ENCODE measurements around the gene MTA2.
"Not testable (repeated sequence)": the region's sequence is repeated elsewhere in the genome, so short reads cannot be mapped to it uniquely, and the experiment has no call there.

MTA2 gene

GRCh38 chr11:62592146-62592815, 9.4 kb downstream of the MTA2 start:
- no peak for DNase-seq

- peak; percentile 98 to 99 for DNase-seq
Measured at GRCh38 chr11:62591448-62592145, 10.1 kb downstream of the MTA2 start, which contains the start of gene TUT1. Gene TUT1, minus strand, starts transcription at chr11:62591523. Its CDS starts 38 bp downstream, at chr11:62591485.

GRCh38 chr11:62588966-62589637, 12.6 kb downstream of the MTA2 start:
- peak; percentile 21 to 40 for DNase-seq

- not testable (repeated sequence) for DNase-seq
Measured at GRCh38 chr11:62585356-62585755, 16.3 kb downstream of the MTA2 start.

GRCh38 chr11:62581735-62582134, 19.9 kb downstream of the MTA2 start:
- not testable (repeated sequence) for DNase-seq

- no peak for DNase-seq
Measured at GRCh38 chr11:62580959-62581715, 20.5 kb downstream of the MTA2 start.

GRCh38 chr11:62579252-62579651, 22.4 kb downstream of the MTA2 start:
- DNase-seq: no peak

- DNase-seq: no peak
Measured at GRCh38 chr11:62578541-62578940, 23.1 kb downstream of the MTA2 start.

GRCh38 chr11:62577046-62577714, 24.5 kb downstream of the MTA2 start:
- no peak for DNase-seq

GRCh38 chr11:62575837-62576236, 25.8 kb downstream of the MTA2 start:
- no peak for DNase-seq

GRCh38 chr11:62575156-62575555, 26.5 kb downstream of the MTA2 start:
- DNase-seq: no peak

GRCh38 chr11:62574363-62575071, 27.1 kb downstream of the MTA2 start:
- DNase-seq: no peak

- peak; percentile 99 to 100 for DNase-seq
Measured at GRCh38 chr11:62573592-62574362, 27.9 kb downstream of the MTA2 start, which contains the start of gene EEF1G. Gene EEF1G, minus strand, starts transcription at chr11:62573891. Its CDS starts 49 bp downstream, at chr11:62573842.

- DNase-seq: peak in 1 of 2 donors; percentile 43
Measured at GRCh38 chr11:62573006-62573591, 28.6 kb downstream of the MTA2 start.

- DNase-seq: no peak
Measured at GRCh38 chr11:62572431-62572830, 29.2 kb downstream of the MTA2 start.

GRCh38 chr11:62571493-62571892, 30.2 kb downstream of the MTA2 start:
- DNase-seq: not testable (repeated sequence)

GRCh38 chr11:62570903-62571302, 30.8 kb downstream of the MTA2 start:
- not testable (repeated sequence) for DNase-seq

- DNase-seq: no peak
Measured at GRCh38 chr11:62569611-62570010, 32.1 kb downstream of the MTA2 start.

- DNase-seq: no peak
Measured at GRCh38 chr11:62567018-62567633, 34.5 kb downstream of the MTA2 start.

GRCh38 chr11:62566247-62566646, 35.4 kb downstream of the MTA2 start:
- DNase-seq: no peak

All from CD4-positive, alpha-beta T cell treated with Interferon alpha-2 for 1 hour (primary cell).